A549 (cell line): Measurements from ENCODE around the gene C1S.

Experiments used
- CEBPB ChIP-seq, 2 experiments: fragments of >200 bp in 1 of 2; sonication (Bioruptor Twin) in 1 of 2; formaldehyde crosslinking in 1 of 2; IDR thresholded peaks; 2 replicates each; pipeline ENCODE4 v1.6.1; 2012 to 2016
- ELK1 ChIP-seq: fragments of 150-350 bp; IDR thresholded peaks from 2 replicates; pipeline ENCODE4 v1.6.1; 2014; ENCODE audit warnings: low read depth, mild to moderate bottlenecking, low read length
- EP300 ChIP-seq, 2 experiments: fragments of >200 bp; sonication (Bioruptor Twin); formaldehyde crosslinking; IDR thresholded peaks; 2 replicates in 1 of 2; 3 replicates in 1 of 2; pipeline ENCODE4 v1.6.1; 2016 to 2017
- FOSL2 ChIP-seq, 2 experiments: fragments of 450-650 bp in 1 of 2; fragments of >200 bp in 1 of 2; sonication (Bioruptor Twin) in 1 of 2; formaldehyde crosslinking; IDR thresholded peaks; 2 replicates each; pipeline versions ENCODE4 v1.5.0 to v1.6.1; 2016 to 2020; ENCODE audit warnings: mild to moderate bottlenecking in 1 of 2, moderate library complexity in 1 of 2
- FOXS1 ChIP-seq: fragments of 250-450 bp; sonication (Bioruptor Pico); IDR thresholded peaks from 2 replicates; pipeline ENCODE4 v1.5.0; 2020; ENCODE audit warnings: mild to moderate bottlenecking, moderate library complexity
- GATA3 ChIP-seq: IDR thresholded peaks from 2 replicates; pipeline ENCODE4 v1.6.1; 2012; ENCODE audit warnings: borderline replicate concordance
- HOXA7 ChIP-seq: fragments of 250-450 bp; sonication (Bioruptor Pico); IDR thresholded peaks from 2 replicates; pipeline ENCODE4 v1.5.0; 2020; ENCODE audit warnings: mild to moderate bottlenecking, moderate library complexity
- JUN ChIP-seq, 2 experiments: fragments of >200 bp; sonication (Bioruptor Twin); formaldehyde crosslinking; IDR thresholded peaks; 2 replicates in 1 of 2; 3 replicates in 1 of 2; pipeline ENCODE4 v1.6.1; 2016 to 2017
- MYC ChIP-seq: IDR thresholded peaks from 2 replicates; pipeline ENCODE4 v1.6.1; 2012; ENCODE audit warnings: mild to moderate bottlenecking, inconsistent platforms, low read length, improper control_type of control experiment, borderline replicate concordance
- POLR2A ChIP-seq: IDR thresholded peaks from 2 replicates; pipeline ENCODE4 v1.6.1; 2012; ENCODE audit warnings: mild to moderate bottlenecking, low read length
- POLR2AphosphoS2 ChIP-seq: conservative IDR thresholded peaks from 2 replicates; pipeline ENCODE4 v1.6.1; 2012; ENCODE audit warnings: low read length, improper control_type of control experiment, inconsistent platforms
- RAD21 ChIP-seq, 2 experiments: fragments of >200 bp in 1 of 2; sonication (Bioruptor Twin) in 1 of 2; formaldehyde crosslinking in 1 of 2; IDR thresholded peaks in 1 of 2; conservative IDR thresholded peaks in 1 of 2; 2 replicates in 1 of 2; 3 replicates in 1 of 2; pipeline ENCODE4 v1.6.1; 2012 to 2018; ENCODE audit warnings: inconsistent platforms in 1 of 2
- REST ChIP-seq: fragments of 200-600 bp; sonication (generic); IDR thresholded peaks from 2 replicates; pipeline ENCODE4 v1.6.1; 2016; ENCODE audit warnings: antibody characterized with exemption, mild to moderate bottlenecking, moderate library complexity
- TF ChIP-seq, protein P1 (sequence below): fragments of >200 bp; sonication (Bioruptor Twin); formaldehyde crosslinking; IDR thresholded peaks from 3 replicates; pipeline ENCODE4 v1.5.1; 2016

- no peak for TF ChIP-seq REST
- TF ChIP-seq, protein P1, sequence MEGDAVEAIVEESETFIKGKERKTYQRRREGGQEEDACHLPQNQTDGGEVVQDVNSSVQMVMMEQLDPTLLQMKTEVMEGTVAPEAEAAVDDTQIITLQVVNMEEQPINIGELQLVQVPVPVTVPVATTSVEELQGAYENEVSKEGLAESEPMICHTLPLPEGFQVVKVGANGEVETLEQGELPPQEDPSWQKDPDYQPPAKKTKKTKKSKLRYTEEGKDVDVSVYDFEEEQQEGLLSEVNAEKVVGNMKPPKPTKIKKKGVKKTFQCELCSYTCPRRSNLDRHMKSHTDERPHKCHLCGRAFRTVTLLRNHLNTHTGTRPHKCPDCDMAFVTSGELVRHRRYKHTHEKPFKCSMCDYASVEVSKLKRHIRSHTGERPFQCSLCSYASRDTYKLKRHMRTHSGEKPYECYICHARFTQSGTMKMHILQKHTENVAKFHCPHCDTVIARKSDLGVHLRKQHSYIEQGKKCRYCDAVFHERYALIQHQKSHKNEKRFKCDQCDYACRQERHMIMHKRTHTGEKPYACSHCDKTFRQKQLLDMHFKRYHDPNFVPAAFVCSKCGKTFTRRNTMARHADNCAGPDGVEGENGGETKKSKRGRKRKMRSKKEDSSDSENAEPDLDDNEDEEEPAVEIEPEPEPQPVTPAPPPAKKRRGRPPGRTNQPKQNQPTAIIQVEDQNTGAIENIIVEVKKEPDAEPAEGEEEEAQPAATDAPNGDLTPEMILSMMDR = no peak
- TF ChIP-seq GATA3 = no peak
- no peak for TF ChIP-seq POLR2AphosphoS2
- TF ChIP-seq JUN (IDR thresholded peaks at IDR 0.05) = no peak
- TF ChIP-seq HOXA7 = no peak
- TF ChIP-seq RAD21 (conservative IDR thresholded peaks at IDR 0.05 in 1 of 2, IDR thresholded peaks at IDR 0.05 in 1 of 2) = no peak
- no peak for TF ChIP-seq EP300 (IDR thresholded peaks at IDR 0.05)
- no peak for TF ChIP-seq FOSL2 (IDR thresholded peaks at IDR 0.05)
- no peak for TF ChIP-seq FOSL2 (CRISPR knock-in tag; IDR thresholded peaks at IDR 0.05)
- no peak for TF ChIP-seq POLR2A
- TF ChIP-seq ELK1 = no peak
- TF ChIP-seq FOXS1 (CRISPR knock-in tag) = no peak
- TF ChIP-seq CEBPB (IDR thresholded peaks at IDR 0.05) = no peak
- no peak for TF ChIP-seq MYC
Measured at GRCh38 chr12:7065073-7065623, 4.6 kb downstream of the C1S start.
